ENCODE results near the gene ZDHHC20.

Gene ZDHHC20

DNA sequence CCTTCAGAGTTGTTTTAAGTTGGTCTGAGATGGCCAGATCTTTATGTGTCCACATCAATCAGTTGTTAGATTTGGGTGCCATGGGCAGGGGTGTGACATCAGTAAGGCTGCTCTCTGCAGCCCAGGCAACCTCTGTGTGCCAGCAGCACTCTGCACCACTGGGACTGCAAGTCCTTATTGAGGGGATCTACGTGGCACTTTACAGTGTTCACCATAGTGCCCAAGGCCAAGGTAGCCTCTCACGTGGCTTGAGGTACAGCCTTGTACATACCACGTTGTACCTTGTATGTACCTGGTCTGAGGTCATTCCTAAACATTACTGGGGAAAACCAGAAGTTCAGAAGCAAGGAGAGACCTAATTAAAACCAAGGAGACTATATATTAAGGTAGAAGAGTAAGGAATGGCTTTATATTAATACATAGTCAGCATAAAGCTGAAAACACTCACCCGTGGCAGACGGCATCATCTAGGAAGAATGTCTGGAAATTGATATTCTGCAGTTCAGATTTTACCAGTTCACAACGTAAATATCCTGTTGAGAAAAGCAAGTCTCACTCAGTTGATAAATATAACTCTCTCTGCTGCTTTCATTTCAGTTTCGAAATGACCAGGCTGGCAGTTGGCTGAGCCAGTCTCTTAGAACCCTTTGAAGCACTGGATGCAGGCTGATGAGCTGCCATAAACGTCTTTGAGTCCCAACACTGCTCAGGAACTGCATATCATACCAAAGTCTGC, 128.8 kb downstream of the ZDHHC20 start:
- CTCF ChIA-PET, result no interaction called here

DNA sequence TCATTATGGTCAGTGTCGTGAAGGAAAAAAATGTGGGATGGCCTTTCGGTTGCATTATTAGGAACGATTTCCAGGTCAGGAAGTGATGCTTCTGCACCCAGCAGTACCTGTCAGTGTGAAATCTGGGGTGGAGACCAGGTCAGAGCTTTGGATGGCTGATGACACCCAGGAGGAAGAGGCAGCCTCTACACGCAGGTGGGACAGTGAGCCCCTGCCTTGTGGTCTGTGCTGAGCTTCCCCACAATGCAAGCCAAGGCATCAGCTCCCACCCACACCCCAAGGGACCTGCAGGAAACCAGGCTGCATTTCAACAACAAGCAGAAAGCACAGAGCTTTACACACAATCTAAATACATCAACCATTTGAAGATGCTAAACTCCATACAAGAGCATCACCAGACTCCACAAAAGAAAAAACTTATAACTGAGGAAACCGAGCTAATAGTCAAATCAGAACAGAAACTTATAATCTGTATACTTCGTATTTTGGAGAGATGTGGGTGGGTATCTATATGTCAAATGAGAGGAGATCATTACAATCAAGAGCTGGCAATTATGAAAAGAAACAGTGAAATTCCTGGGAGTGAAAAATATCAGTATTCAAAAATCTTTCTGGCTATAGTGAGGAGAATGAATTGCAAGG, 130.1 kb downstream of the ZDHHC20 start:
- H3K9me3 ChIP-seq (ENCODE audit: control insufficient read depth, insufficient read depth, low read depth, low read length), result no peaks in the 10 kb centered on the region
- no peaks in the 10 kb centered on the region for H3K36me3 ChIP-seq (ENCODE audit: control insufficient read depth in 2 of 2, insufficient read depth in 1 of 2, low read length in 2 of 2)
- no peak overlapping the region for H3K27ac ChIP-seq (ENCODE audit: extremely low read depth, low read depth, low read length)
- no peak overlapping the region for H3K4me3 ChIP-seq (ENCODE audit: low read depth, low read length)
- ChIA-PET POLR2A (no interaction called here), CTCF (interaction anchor here (0.7 kb wide), 1 partner anchor 9 kb away, joined by 3 read pairs; no protein-coding TSS in a partner anchor)
- H3K4me1 ChIP-seq (ENCODE audit: control insufficient read depth, insufficient read depth, low read length), result no peaks in the 10 kb centered on the region
- TF ChIP-seq ZNF776 (tag by site-specific recombination; IDR thresholded peaks at IDR 0.05; ENCODE audit: borderline replicate concordance), result no peak
- no peak for TF ChIP-seq ZNF473 (tag by site-specific recombination; IDR thresholded peaks at IDR 0.05)
- TF ChIP-seq ZBTB8A (tag by site-specific recombination; IDR thresholded peaks at IDR 0.05), result no peak
- no peak for TF ChIP-seq ZNF837 (tag by site-specific recombination; IDR thresholded peaks at IDR 0.05)
- TF ChIP-seq ZNF19 (tag by site-specific recombination; IDR thresholded peaks at IDR 0.05; ENCODE audit: low read depth), result no peak
- TF ChIP-seq GLI4 (tag by site-specific recombination; IDR thresholded peaks at IDR 0.05), result no peak
- TF ChIP-seq, protein P1, sequence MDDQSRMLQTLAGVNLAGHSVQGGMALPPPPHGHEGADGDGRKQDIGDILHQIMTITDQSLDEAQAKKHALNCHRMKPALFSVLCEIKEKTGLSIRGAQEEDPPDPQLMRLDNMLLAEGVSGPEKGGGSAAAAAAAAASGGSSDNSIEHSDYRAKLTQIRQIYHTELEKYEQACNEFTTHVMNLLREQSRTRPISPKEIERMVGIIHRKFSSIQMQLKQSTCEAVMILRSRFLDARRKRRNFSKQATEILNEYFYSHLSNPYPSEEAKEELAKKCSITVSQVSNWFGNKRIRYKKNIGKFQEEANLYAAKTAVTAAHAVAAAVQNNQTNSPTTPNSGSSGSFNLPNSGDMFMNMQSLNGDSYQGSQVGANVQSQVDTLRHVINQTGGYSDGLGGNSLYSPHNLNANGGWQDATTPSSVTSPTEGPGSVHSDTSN (CRISPR knock-in tag; IDR thresholded peaks at IDR 0.05), result no peak
- TF ChIP-seq ZNF23 (tag by site-specific recombination; IDR thresholded peaks at IDR 0.05; ENCODE audit: borderline replicate concordance), result no peak
- TF ChIP-seq, protein P2, sequence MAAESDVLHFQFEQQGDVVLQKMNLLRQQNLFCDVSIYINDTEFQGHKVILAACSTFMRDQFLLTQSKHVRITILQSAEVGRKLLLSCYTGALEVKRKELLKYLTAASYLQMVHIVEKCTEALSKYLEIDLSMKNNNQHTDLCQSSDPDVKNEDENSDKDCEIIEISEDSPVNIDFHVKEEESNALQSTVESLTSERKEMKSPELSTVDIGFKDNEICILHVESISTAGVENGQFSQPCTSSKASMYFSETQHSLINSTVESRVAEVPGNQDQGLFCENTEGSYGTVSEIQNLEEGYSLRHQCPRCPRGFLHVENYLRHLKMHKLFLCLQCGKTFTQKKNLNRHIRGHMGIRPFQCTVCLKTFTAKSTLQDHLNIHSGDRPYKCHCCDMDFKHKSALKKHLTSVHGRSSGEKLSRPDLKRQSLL (tag by site-specific recombination; IDR thresholded peaks at IDR 0.05), result no peak
- TF ChIP-seq EGR2 (tag by site-specific recombination; IDR thresholded peaks at IDR 0.05; ENCODE audit: low read depth), result no peak
- no peak for TF ChIP-seq ZNF48 (tag by site-specific recombination; IDR thresholded peaks at IDR 0.05)
- no peak for TF ChIP-seq ZXDB (tag by site-specific recombination; IDR thresholded peaks at IDR 0.05)
- no peak for TF ChIP-seq PRDM1 (tag by site-specific recombination; IDR thresholded peaks at IDR 0.05)
- TF ChIP-seq, protein P3, sequence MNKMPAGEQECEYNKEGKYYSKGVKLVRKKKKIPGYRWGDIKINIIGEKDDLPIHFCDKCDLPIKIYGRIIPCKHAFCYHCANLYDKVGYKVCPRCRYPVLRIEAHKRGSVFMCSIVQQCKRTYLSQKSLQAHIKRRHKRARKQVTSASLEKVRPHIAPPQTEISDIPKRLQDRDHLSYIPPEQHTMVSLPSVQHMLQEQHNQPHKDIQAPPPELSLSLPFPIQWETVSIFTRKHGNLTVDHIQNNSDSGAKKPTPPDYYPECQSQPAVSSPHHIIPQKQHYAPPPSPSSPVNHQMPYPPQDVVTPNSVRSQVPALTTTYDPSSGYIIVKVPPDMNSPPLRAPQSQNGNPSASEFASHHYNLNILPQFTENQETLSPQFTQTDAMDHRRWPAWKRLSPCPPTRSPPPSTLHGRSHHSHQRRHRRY (tag by site-specific recombination; IDR thresholded peaks at IDR 0.05), result no peak
- TF ChIP-seq, protein P4, sequence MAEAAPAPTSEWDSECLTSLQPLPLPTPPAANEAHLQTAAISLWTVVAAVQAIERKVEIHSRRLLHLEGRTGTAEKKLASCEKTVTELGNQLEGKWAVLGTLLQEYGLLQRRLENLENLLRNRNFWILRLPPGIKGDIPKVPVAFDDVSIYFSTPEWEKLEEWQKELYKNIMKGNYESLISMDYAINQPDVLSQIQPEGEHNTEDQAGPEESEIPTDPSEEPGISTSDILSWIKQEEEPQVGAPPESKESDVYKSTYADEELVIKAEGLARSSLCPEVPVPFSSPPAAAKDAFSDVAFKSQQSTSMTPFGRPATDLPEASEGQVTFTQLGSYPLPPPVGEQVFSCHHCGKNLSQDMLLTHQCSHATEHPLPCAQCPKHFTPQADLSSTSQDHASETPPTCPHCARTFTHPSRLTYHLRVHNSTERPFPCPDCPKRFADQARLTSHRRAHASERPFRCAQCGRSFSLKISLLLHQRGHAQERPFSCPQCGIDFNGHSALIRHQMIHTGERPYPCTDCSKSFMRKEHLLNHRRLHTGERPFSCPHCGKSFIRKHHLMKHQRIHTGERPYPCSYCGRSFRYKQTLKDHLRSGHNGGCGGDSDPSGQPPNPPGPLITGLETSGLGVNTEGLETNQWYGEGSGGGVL (tag by site-specific recombination; IDR thresholded peaks at IDR 0.05), result no peak
- no peak for TF ChIP-seq ZNF529 (tag by site-specific recombination; IDR thresholded peaks at IDR 0.05; ENCODE audit: insufficient replicate concordance)
- no peak for TF ChIP-seq ZNF2 (tag by site-specific recombination; IDR thresholded peaks at IDR 0.05)
- no peak for TF ChIP-seq ZNF664 (tag by site-specific recombination; IDR thresholded peaks at IDR 0.05)

More for the DNA sequence above, 128.8 kb downstream of the ZDHHC20 start:
- H3K9me3 ChIP-seq (ENCODE audit: control insufficient read depth, insufficient read depth, low read depth, low read length), result no peaks in the 10 kb centered on the region
- no peak overlapping the region for H3K4me3 ChIP-seq (ENCODE audit: low read depth, low read length)
- TF ChIP-seq ZSCAN16 (tag by site-specific recombination; IDR thresholded peaks at IDR 0.05), result no peak
- no peak for TF ChIP-seq ZNF214 (tag by site-specific recombination; IDR thresholded peaks at IDR 0.05; ENCODE audit: borderline replicate concordance)
- TF ChIP-seq, protein P5, sequence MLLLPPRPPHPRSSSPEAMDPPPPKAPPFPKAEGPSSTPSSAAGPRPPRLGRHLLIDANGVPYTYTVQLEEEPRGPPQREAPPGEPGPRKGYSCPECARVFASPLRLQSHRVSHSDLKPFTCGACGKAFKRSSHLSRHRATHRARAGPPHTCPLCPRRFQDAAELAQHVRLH (tag by site-specific recombination; IDR thresholded peaks at IDR 0.05), result no peak
- no peak for TF ChIP-seq YY1 (tag by site-specific recombination; IDR thresholded peaks at IDR 0.05)
- TF ChIP-seq ZSCAN23 (tag by site-specific recombination; IDR thresholded peaks at IDR 0.05), result no peak
- TF ChIP-seq FEZF1 (tag by site-specific recombination; IDR thresholded peaks at IDR 0.05), result no peak
- TF ChIP-seq ZNF747 (tag by site-specific recombination; IDR thresholded peaks at IDR 0.05), result no peak
- no peak for TF ChIP-seq ZNF596 (tag by site-specific recombination; IDR thresholded peaks at IDR 0.05)
- no peak for TF ChIP-seq GLI2 (tag by site-specific recombination; IDR thresholded peaks at IDR 0.05; ENCODE audit: borderline replicate concordance, low read depth)
- TF ChIP-seq, protein P6, sequence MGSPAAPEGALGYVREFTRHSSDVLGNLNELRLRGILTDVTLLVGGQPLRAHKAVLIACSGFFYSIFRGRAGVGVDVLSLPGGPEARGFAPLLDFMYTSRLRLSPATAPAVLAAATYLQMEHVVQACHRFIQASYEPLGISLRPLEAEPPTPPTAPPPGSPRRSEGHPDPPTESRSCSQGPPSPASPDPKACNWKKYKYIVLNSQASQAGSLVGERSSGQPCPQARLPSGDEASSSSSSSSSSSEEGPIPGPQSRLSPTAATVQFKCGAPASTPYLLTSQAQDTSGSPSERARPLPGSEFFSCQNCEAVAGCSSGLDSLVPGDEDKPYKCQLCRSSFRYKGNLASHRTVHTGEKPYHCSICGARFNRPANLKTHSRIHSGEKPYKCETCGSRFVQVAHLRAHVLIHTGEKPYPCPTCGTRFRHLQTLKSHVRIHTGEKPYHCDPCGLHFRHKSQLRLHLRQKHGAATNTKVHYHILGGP (tag by site-specific recombination; IDR thresholded peaks at IDR 0.05), result no peak
- no peak for TF ChIP-seq ZNF768 (tag by site-specific recombination; IDR thresholded peaks at IDR 0.05)
- no peak for TF ChIP-seq ZNF785 (tag by site-specific recombination; IDR thresholded peaks at IDR 0.05)
- TF ChIP-seq SP7 (tag by site-specific recombination; IDR thresholded peaks at IDR 0.05), result no peak
- no peaks in the 10 kb centered on the region for H3K4me1 ChIP-seq (ENCODE audit: control insufficient read depth, insufficient read depth, low read length)
- no peaks in the 10 kb centered on the region for H3K36me3 ChIP-seq (ENCODE audit: control insufficient read depth in 2 of 2, insufficient read depth in 1 of 2, low read length in 2 of 2)
- POLR2A ChIA-PET, result no interaction called here
- H3K27ac ChIP-seq (ENCODE audit: extremely low read depth, low read depth, low read length), result no peak overlapping the region

All from HEK293 (cell line).